Caki2 (cell line): Measurements from ENCODE around the gene LTBP1. TPM values are rescaled to one million over a fixed set of nuclear protein-coding genes. Genes with fewer than 3 reads are reported as not detected.
"Not testable (repeated sequence)": the region's sequence is repeated elsewhere in the genome, so short reads cannot be mapped to it uniquely, and the experiment has no call there.

Source experiments
- DNase-seq: peaks from one replicate; pipeline ENCODE4 v3.0.0-alpha.2; 2015; ENCODE audit warnings: low read depth
- in situ Hi-C: cut with HindIII; loops from 2 replicates; pipeline ENCODE4 v1.10.0; 2016; ENCODE audit warnings: low sequenced_read_pairs, low pct_unique_long_range_greater_than_20kb, mixed read lengths
- total RNA-seq: library from RNA; depleted of rRNA; stranded (reverse); fragments of >200 nt; shearing (Covaris generic); gene quantifications from 2 replicates; pipeline ENCODE4 v1.2.3, GENCODE V29; 2014; ENCODE audit warnings: low replicate concordance

Gene LTBP1
- total RNA-seq, 1 experiment from 2014 or later = 3.6 TPM

DNA sequence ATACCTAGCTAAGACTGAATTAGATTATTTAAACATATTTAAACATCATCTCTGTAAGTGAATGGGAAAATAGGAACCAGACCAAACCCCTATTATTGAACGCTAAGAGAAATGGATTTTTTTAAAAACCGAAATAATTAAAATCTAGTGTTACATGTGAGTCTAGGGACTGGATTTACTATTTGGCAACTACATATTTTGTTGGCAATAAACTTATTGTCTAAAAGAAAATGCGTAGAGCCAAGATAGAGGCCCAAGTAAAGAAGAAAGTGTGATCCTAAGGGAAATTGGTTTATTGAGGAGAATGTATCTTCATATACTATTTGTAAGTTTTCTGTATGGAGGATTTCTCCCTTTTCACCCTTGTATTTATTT lies 105.6 kb downstream of the LTBP1 start:
- no peak for DNase-seq
- in situ Hi-C loops = no loop called here

DNA sequence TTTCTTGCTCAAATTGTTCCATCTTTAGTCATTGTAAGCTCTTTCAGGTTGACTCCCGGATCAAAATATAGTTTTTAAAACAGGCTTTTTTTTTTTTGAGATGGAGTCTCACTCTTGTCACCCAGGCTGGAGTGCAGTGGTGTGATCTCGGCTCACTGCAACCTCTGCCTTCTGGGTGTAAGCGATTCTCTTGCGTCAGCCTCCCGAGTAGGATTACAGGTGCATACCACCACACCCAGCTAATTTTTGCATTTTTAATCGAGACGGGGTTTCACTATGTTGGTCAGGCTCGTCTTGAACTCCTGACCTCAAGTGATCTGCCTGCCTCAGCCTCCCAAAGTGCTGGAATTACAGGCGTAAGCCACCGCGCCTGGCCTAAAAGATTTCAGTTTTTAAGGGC lies 106.0 kb downstream of the LTBP1 start:
- in situ Hi-C loops, DNase-seq: not testable (repeated sequence)

DNA sequence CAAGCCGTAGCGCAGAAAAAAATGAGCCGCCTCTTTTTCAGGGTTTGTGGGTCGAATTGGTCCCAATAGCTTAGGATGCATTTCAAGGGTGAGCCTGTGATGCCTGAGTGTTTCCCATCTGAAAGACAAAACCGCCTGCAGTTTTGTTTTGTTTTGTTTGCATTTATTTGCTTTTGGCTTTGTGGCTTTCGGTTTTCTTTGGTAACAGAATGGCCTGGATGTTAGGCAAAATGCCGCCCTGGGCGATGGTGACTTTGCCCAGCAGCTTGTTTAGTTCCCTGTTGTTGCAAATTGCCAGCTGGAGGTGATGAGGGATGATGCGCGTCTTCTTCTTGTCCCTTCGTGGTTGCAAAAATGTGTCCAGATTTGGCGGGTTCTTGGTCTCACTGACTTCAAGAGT lies 109.4 kb downstream of the LTBP1 start:
- in situ Hi-C loops = no loop called here
- DNase-seq = no peak

GRCh38 chr2:33057307-33058028 lies 110.7 kb downstream of the LTBP1 start:
- in situ Hi-C loops, DNase-seq: not testable (repeated sequence)

DNA sequence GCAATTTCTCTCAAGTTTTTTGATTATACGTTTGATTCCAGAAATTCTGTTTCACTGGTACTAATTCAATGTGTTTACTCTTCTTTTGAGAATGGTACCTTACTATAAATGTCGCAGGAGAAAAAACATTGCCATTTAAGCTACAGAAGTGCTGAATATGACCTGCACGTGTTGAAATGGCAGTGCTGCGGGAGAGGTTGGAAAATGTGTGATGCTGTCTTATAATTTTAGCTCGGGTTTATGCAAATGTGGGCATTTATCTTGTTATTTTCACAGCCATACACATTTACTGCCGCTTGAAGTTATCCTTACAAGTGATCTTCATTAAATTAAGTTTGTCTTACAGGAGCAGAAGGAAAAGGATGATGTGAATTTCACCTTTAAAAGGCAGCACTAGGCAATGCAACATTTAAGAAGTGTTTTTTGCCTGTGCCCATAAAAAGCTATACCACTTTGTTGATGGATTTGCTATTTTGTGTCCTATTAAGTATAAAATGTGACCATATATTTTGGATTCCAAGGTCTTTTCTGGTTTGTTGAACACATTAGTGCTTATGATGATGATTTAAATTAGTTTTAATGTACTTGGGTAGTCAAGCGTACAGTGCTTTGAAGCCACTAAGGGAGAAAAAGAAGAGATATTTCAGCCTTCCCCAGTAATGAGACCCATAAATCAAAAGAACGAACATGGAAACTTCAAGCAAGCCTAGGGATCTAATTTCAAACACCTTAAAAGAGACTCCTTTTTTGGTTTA lies 112.1 kb downstream of the LTBP1 start:
- in situ Hi-C loops = no loop called here
- DNase-seq = peak; percentile 26

- in situ Hi-C loops = no loop called here
- no peak for DNase-seq
These were observed 112.9 kb downstream of the LTBP1 start for GRCh38 chr2:33059471-33060156.

- in situ Hi-C loops = no loop called here
- DNase-seq = no peak
These were observed 113.7 kb downstream of the LTBP1 start for GRCh38 chr2:33060405-33060804.

- DNase-seq = no peak
- in situ Hi-C loops = no loop called here
These were observed 116.0 kb downstream of the LTBP1 start for GRCh38 chr2:33062665-33063250.

DNA sequence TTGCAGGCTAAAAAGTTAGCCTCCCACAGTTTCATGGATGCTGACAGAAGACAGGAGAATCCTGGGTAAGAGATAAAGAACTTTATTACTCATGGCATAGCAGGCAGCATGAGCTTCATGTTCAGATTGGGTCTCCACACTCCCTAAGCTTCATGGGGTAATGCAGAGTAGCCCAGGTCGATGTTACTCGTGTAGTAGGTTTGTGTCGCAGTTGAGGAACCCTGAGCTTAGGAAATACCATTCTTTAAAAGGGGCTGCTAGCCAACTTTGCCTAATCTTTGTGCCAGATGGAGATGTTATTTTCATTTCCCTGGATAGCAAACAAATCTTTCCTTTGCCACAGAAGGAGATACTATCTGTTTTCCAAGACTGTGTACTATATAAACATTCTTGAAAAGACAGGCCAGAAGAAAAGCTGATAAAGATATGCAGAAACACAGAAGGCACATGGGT lies 117.6 kb downstream of the LTBP1 start:
- in situ Hi-C loops = no loop called here
- DNase-seq = no peak

DNA sequence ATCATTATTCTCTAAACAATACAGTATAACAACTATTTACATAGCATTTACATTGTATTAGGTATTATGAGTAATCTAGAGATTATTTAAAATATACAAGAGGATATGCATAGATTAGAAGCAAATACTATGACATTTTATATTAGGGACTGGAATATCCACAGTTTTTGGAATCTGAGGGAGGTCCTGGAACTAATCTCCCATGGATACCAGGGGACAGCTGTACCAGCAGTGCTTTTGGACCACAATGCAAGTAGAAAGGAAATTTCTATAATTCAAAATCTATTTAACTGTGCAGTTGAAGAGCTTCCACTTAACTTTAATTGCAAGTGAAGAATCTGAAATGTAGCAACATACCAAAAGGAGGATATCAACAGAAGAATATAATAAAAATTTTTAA lies 120.8 kb downstream of the LTBP1 start:
- in situ Hi-C loops = no loop called here

GRCh38 chr2:33068261-33068660 lies 121.5 kb downstream of the LTBP1 start:
- DNase-seq = peak; percentile 33
- in situ Hi-C loops = no loop called here

More for the DNA sequence above, 120.8 kb downstream of the LTBP1 start:
- DNase-seq = no peak

- DNase-seq = peak; percentile 97
- in situ Hi-C loops = no loop called here
These were observed 123.3 kb downstream of the LTBP1 start for GRCh38 chr2:33069894-33070651.

- in situ Hi-C loops = no loop called here
- no peak for DNase-seq
These were observed 124.8 kb downstream of the LTBP1 start for GRCh38 chr2:33071591-33071990.

DNA sequence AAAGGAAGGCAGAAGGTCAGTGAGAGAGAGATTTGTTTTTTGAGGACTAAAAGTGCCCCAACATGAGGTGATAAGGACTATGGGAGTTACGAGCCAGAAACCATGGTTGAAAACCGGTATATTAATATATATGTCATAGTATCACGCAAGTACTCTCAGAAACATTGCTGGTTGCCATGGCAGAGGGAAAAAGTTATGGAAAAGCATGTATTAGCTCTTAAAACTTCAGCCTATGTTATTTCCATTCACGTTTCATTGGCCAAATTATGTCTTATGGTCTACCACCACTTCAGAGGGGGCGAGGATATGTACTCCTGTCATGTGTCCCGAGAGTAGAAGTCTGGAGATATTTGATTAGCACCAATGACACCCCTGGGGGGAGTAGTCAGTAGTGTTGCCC lies 125.9 kb downstream of the LTBP1 start:
- no peak for DNase-seq
- in situ Hi-C loops = no loop called here

- no peak for DNase-seq
- in situ Hi-C loops = no loop called here
These were observed 126.3 kb downstream of the LTBP1 start for GRCh38 chr2:33073018-33073417.

- DNase-seq = no peak
- in situ Hi-C loops = no loop called here
These were observed 127.4 kb downstream of the LTBP1 start for GRCh38 chr2:33074197-33074596.

DNA sequence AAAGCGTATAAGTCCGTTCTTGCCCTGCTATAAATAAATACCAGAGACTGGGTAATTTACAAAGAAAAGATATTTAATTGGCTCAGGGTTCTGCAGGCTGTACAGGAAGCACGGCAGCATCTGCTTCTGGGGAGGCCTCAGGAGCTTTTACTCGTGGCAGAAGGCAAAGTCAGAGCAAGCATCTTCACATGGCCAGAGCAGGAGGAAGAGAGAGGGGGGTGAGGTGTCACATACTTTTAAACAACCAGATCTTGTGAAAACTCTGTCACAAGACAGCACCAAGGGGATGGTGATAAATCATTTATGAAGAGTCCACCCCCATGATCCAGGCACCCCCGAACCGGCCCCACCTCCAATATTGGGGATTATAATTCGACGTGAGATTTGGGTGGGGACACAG lies 130.6 kb downstream of the LTBP1 start:
- no peak for DNase-seq
- in situ Hi-C loops = no loop called here

DNA sequence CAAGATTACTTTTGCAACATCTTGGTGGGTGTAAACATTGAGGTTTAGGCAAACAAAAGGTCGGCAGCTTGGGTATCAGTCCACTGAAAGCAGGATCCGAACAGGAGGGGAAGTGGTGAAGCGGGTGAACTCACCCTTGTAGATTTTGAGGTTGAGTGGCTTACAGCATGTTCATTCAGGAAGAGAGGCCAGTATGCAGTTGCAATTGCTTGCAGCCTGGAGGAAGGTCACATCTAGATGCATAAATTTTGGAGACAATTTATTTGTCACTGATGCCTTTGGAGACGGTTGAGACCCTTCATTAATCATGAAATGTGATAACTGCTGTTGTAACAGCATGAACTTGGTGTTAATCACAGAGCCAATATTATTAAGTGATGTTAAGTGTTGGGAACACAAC lies 131.1 kb downstream of the LTBP1 start:
- in situ Hi-C loops = no loop called here

More for the DNA sequence above, 131.1 kb downstream of the LTBP1 start:
- DNase-seq = peak; percentile 52
